ENCODE results near the gene BPGM.

BPGM gene

GRCh38 chr7:134726581-134726980 lies 79.9 kb downstream of the BPGM start:
- no peak for DNase-seq
- intact Hi-C loops (cut with DNase I; ENCODE audit: low total_unique reads): no loop called here
- Histone ChIP-seq H3K9me3 (no peaks in the 10 kb centered on the region), H3K36me3 (no peaks in the 10 kb centered on the region), H3K4me1 (peaks cover 0 to 77% (median 38%) of the 10 kb centered on the region in 4 donors), H3K27me3 (no peaks in the 10 kb centered on the region), H3K4me3 (no peak overlapping the region), H3K27ac (peak overlapping the region; percentile 78)
- TF ChIP-seq CTCF (IDR thresholded peaks at IDR 0.05): no peak

DNA sequence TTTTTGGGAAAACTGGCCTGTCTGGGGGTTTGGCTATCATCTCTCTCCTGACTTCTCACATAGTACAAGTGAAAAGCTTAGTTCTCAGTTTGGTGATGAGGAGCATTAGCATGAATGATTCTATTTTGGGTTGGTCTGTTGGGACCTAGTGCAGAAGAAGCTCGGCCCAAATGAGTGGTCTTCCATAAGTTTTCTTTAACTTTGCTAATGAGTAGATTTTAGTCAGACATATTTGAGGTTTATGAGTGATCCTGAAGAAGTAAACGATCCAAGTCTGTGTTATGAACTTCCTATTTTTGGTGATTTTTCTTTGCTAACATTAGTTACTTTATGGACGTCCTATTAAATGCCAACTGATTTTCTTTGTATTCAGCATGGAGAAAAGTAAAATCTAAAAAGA lies 81.1 kb downstream of the BPGM start:
- intact Hi-C loops (cut with DNase I; ENCODE audit: low total_unique reads): no loop called here
- TF ChIP-seq CTCF (IDR thresholded peaks at IDR 0.05): no peak
- Histone ChIP-seq H3K36me3 (no peaks in the 10 kb centered on the region), H3K4me1 (peaks cover 0 to 82% (median 38%) of the 10 kb centered on the region in 4 donors), H3K27ac (peak overlapping the region; percentile 78), H3K9me3 (no peaks in the 10 kb centered on the region), H3K27me3 (no peaks in the 10 kb centered on the region), H3K4me3 (no peak overlapping the region)
- no peak for DNase-seq
